ENCODE results near the gene ITIH1.

GRCh38 chr3:52794612-52795099 lies 17.3 kb downstream of the ITIH1 start, which contains the start of gene ITIH3:
- no peak for TF ChIP-seq FOXJ3 (CRISPR knock-in tag; IDR thresholded peaks at IDR 0.05; ENCODE audit: borderline replicate concordance)
- no peak for TF ChIP-seq CTCF (IDR thresholded peaks at IDR 0.05)
- TF ChIP-seq USF2 (CRISPR knock-in tag; IDR thresholded peaks at IDR 0.05): no peak
- TF ChIP-seq E2F1 (CRISPR knock-in tag; IDR thresholded peaks at IDR 0.05): no peak
- TF ChIP-seq ZNF219 (CRISPR knock-in tag; IDR thresholded peaks at IDR 0.05; ENCODE audit: borderline replicate concordance): no peak
- TF ChIP-seq, protein P1, sequence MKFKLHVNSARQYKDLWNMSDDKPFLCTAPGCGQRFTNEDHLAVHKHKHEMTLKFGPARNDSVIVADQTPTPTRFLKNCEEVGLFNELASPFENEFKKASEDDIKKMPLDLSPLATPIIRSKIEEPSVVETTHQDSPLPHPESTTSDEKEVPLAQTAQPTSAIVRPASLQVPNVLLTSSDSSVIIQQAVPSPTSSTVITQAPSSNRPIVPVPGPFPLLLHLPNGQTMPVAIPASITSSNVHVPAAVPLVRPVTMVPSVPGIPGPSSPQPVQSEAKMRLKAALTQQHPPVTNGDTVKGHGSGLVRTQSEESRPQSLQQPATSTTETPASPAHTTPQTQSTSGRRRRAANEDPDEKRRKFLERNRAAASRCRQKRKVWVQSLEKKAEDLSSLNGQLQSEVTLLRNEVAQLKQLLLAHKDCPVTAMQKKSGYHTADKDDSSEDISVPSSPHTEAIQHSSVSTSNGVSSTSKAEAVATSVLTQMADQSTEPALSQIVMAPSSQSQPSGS (CRISPR knock-in tag; IDR thresholded peaks at IDR 0.05; ENCODE audit: borderline replicate concordance, low read depth): no peak
- no peak for TF ChIP-seq USF1 (CRISPR knock-in tag; IDR thresholded peaks at IDR 0.05)
- TF ChIP-seq, protein P2, sequence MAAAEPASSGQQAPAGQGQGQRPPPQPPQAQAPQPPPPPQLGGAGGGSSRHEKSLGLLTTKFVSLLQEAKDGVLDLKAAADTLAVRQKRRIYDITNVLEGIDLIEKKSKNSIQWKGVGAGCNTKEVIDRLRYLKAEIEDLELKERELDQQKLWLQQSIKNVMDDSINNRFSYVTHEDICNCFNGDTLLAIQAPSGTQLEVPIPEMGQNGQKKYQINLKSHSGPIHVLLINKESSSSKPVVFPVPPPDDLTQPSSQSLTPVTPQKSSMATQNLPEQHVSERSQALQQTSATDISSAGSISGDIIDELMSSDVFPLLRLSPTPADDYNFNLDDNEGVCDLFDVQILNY (CRISPR knock-in tag; IDR thresholded peaks at IDR 0.05): no peak
- TF ChIP-seq, protein P3, sequence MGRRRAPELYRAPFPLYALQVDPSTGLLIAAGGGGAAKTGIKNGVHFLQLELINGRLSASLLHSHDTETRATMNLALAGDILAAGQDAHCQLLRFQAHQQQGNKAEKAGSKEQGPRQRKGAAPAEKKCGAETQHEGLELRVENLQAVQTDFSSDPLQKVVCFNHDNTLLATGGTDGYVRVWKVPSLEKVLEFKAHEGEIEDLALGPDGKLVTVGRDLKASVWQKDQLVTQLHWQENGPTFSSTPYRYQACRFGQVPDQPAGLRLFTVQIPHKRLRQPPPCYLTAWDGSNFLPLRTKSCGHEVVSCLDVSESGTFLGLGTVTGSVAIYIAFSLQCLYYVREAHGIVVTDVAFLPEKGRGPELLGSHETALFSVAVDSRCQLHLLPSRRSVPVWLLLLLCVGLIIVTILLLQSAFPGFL (CRISPR knock-in tag; IDR thresholded peaks at IDR 0.05; ENCODE audit: borderline replicate concordance): no peak
- TF ChIP-seq ETV6 (CRISPR knock-in tag; IDR thresholded peaks at IDR 0.05): no peak
- TF ChIP-seq SP1 (CRISPR knock-in tag; conservative IDR thresholded peaks at IDR 0.05): no peak

All from WTC11 (cell line).